OCI-M2 (cell line): ENCODE results near the gene SVOP.
"Not testable (repeated sequence)": the region's sequence is repeated elsewhere in the genome, so short reads cannot be mapped to it uniquely, and the experiment has no call there.

Experiments
- DNase-seq: peaks from one replicate; lab custom pipeline; 2025; ENCODE audit not compliant: unreplicated experiment; lab: John Stamatoyannopoulos, UW

SVOP gene, protein sequence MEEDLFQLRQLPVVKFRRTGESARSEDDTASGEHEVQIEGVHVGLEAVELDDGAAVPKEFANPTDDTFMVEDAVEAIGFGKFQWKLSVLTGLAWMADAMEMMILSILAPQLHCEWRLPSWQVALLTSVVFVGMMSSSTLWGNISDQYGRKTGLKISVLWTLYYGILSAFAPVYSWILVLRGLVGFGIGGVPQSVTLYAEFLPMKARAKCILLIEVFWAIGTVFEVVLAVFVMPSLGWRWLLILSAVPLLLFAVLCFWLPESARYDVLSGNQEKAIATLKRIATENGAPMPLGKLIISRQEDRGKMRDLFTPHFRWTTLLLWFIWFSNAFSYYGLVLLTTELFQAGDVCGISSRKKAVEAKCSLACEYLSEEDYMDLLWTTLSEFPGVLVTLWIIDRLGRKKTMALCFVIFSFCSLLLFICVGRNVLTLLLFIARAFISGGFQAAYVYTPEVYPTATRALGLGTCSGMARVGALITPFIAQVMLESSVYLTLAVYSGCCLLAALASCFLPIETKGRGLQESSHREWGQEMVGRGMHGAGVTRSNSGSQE

DNA sequence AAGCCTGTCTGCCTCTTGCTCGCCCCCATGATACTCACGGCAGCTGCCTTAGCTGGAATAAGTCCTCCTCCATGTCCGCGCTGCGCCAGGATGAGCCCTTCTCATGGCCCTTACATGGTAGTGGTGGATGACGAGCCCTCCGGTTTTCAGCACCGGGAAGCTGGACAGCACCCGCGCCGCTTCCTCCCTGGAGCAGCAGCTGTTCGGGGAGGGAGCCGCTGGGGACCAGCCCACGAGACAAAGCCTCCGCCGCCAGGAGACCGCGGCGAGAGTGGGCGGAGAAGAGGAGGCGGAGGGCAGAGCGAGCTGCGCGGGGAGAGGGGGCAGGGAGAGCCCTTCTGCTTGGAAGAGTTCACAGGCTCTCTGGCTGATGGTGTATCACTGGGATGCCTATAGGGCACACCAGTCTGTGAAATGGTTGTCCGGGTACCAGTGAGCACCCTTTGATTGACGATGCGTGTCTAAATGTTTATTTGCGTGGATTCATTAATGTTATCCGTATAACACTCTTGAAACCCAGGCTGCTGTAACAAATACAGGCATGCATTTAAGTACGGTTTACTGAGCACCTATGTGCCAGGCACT lies at the start of gene SVOP:
Gene SVOP (minus strand): TSS at position 273 of the 585 bp plus-strand sequence. CDS start 200 bp downstream, at position 73.
- peak; percentile 17 for DNase-seq

DNA sequence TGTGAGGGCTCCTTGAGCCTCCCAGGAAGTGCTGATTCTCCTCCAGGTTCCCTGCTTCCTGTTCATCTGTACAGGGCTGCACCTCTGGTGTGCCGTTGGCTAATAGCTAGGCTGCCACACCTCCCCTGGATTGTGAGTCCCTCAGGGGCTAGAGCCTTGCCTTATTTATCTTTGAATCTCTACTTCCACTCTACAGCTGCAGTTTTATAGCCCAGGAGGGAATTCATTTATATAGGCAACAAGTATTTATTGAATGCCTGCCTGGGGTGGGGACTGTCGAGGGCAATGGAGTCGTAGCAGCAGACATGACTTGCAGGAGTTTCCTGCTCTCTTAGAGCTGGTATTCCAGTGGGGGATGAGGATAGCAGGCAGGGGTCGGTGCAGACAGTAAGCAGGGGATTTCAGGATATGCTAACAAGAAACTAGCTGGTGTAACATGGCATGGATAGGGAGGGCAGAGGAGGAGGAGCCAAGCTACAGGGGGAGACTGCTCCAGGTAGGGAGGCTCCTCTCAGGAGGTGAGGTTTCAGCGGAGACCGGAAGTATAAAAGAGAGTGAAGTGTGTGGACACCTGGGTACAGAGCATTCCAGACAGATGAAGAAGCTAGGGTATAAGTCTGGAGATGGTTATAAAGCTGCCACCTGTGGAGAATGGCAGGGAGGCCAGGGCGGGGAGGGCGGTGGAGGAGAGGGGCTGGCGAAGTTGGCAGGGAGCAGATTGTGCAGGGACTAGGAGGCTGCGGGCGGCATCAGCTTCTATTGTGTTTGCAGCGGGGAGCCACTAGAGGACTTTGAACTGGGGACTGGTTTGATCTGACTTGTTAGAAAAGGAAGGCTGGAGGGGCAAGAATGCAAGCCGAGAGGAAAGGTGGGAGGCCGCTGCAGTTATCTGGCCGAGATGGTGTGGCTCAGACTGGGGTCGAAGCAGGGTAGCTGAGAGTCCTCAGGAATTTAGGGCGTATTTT lies 48.7 kb upstream of the SVOP start:
- no peak for DNase-seq

DNA sequence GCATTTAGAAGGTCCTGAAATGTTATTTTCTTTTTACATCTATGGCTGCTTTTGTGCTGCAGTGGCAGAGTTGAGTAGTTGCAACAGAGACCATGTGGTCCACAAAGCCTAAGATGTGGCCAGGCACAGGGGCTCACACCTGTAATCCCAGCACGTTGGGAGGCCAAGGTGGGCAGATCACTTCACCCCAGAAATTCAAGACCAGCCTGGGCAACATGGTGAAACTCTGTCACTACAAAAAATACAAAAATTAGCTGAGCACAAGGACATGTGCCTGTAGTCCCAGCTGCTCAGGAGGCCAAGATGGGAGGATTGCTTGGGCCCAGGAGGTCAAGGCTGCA lies 45.0 kb upstream of the SVOP start:
- DNase-seq: no peak

DNA sequence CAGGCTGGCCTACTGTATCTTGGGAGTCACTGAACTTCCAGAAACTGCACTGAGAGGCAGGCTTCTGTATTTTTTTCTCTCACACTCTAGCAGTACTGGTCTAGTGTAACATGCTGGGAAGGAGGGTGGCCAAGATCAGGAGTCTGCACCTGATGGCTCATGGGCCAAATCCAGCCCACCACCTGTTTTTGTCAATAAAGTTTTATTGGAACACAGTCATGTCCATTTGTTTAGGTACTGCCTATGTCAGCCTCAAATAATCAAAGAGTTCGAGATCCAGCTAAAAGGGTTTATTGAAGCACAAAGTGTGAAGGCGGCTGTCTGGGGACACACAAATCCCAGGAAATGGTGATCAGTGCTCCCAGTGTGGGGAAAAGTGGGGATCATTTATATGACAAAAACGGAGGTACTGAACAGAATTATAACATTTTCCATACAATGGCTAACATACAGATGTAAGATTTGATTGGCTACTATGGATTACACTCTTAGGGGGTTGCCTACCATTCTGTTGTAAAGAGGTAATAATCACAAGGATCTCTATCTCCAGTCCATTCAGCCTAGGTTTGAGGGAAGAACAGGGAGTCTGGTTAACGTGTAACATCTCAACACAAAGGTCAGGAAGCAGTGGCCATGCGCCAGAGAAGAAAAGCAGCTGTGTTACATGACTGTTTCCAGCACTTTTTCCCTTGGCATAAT lies 44.4 kb upstream of the SVOP start:
- DNase-seq: no peak

DNA sequence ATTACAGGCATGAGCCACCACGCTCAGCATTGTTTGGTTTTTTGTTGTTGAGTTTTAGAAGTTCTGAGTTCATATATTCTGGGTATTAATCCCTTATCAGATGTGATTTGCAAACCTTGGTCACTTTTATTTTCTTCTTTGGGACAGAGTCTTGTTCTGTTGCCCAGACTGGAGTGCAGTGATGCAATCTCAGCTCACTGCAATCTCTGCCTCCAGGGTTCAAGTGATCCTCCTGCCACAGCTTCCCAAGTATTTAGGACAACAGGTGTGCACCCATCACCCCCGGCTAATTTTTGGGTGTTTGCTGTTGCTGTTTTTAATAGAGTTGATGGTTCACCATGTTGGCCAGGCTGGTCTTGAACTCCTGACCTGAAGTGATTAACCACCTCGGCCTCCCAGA lies 43.3 kb upstream of the SVOP start:
- no peak for DNase-seq

DNA sequence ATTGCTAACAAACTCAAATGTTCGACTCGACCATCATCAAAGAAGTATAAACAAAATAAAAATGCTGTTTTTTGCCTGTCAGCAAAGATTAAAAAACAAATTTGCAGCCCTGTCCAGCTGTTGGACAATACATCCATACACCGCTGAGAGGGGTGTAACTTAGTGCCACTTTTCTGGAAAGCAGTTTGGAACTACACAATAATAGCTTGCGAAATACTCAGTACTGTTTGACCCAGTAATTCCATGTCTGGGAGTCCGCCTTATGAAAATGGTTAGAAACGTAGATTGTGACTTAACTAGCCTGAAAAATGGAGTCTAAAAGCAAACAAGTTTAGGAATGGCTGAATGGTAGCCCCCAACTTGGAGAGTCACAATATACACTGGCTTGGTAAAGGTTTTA lies 37.9 kb upstream of the SVOP start:
- DNase-seq: no peak

DNA sequence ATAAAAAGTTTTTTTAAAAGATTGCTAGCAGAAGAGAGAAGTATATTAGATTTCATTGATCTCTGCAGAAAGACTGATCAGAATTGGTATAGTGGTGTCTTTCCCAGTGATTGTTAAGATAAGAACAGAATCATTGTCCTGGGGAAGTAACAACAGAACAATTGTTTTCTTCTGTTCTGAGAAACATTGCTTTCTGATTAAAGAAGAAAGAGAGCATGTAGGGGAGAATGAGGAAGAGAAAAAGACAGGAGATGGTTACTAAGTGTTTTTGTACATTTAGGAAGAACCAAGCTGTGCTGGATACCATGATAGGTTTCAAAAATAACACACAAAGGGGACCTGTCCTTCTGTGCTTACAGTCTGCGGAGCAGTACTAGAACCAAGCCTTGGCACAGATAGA lies 36.5 kb upstream of the SVOP start:
- DNase-seq: no peak

DNA sequence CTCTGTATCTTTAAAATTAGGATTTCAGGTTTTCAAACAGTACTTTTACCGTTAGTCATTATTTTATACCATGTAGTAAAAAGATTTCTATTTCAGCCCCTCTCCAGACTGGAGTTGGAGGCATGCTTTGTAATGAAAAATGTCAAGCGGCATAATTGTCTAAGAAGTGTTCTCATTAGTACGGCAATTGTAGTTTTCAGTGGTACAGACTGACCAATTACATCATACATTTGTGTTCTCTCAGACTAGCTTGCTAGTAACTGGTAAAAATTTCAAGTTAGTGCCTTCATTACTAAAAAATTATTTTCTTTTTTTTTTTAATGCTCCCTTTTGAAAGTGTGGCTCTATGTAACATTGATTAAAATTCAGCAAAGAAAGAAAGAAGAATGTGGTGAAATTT lies 36.0 kb upstream of the SVOP start:
- no peak for DNase-seq

DNA sequence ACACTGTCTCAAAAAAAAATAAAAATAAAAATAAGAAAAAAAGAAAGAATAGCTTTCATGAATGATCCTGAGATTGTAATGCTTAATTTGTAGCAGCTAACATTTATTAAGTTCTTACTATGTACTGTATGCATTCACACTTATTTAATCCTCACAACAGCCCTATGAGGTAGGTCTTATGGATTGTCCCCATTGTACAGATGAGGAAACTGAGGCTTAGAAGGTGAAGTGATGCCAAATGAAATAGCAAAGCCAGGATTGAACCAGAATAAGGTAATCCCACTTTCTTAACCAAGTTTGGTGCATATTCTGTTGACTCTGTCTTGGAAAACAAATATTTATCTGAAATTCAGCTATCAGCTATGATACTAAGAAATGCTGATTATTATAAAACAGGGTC lies 33.7 kb upstream of the SVOP start:
- DNase-seq: no peak

DNA sequence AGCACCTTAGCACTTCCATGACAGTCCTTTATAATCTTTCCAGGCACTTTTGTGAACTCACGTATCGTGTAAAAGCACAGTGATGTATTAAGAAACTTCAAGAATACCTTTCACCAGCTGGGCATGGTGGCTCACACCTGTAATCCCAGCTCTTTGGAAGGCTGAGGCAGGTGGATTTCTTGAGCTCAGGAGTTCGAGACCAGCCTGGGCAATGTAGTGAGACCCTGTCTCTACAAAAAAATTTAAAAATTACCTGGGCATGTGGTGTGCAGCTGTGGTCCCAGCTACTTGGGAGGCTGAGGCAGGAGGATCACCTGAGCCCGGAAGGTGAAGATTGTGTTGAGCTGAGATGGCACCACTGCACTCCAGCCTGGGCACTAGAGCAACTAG lies 33.3 kb upstream of the SVOP start:
- DNase-seq: not testable (repeated sequence)

DNA sequence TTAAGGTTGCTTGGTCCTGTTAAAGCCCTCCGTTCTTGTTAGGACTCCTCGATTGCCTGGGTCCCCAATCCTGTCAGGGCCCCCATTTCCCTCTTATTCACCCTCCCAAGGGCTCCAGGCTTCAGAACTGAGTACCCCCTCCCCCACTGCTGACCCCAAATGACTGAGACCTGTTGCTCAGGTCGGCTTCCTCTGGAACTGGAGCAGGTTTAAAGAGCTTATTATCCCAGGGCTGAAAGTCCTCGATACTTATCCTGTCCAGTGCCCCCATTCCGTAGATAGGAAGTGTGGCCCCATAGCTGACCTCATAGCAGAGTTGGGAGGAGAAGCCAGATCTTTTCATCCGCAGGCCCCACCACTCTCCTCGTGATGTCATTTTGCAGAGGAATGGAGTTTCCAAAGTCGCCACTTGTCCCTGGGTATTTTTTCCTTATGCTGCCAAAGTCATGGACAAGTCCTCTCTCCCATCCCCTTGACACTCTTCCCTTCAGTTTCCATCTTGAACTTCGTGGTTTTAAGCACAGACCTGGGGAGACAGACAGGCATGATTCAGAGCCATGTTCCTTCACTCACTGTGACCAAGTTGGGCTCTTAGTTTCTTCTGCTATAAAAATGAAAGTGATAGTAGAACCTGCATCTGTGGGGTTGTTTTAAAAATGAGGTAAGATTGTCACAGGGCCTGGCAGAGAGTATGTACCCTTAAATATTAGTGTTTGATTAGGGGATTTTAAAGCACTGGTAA lies 32.7 kb upstream of the SVOP start:
- no peak for DNase-seq

DNA sequence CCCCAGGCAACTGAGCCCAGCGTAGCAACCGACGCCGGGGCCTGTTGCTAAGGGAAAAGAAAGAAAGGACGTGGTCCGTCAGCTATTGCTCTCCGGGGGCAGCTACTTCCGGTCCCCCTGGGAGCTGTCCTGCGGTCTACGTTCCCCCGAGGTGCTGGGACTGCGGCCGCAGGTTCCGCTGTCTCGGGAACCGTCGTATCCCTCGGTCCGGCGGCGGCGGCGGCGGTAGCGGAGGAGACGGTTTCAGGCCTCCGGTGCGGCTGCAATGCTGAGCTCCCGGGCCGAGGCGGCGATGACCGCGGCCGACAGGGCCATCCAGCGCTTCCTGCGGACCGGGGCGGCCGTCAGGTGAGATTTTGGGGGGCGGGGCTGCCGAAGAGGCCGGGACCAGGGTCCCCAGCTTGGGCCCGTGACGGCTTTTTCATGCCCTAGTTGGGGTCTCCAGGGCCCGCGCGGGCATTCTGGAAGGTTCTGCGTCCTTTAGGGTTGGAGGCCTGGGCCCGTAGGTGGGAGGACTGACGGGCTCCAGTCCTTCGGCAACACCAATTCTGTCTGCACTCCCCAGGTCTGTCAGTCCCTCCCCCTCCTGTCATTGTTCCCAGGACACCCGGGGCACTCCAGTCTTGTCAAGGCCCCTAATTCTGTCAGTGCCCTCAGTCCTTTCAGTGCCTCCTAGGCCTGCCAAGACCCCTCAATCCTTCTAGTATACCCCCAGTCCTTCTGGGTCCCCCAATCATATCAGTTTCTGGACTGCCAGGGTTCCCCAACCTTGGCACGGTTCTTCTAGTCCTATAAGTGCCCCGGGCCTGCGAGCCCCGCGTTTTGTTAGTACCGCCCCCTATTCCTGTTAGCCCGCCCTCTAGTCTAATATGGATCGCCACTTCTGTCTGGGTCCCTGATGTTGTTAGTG lies 31.8 kb upstream of the SVOP start, which contains the start of gene USP30:
Gene USP30 (plus strand): TSS at position 163 of the 910 bp plus-strand sequence. CDS start 103 bp downstream, at position 266.
- peak; percentile 24 for DNase-seq

DNA sequence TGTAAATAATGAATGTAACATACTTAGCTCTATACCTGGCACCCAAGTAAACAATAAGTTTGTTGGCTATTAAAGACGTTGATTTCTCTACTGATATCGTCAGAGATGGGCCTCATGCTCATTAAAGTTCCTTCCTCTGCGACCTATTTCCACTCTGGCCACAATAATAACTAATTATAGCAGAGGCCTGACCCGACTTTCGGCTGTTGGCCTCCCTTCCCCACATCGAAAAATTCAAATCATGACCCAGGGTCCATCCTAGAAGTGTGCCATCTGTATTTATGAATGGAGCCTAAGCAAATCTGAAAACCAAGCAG lies 31.2 kb upstream of the SVOP start:
- DNase-seq: no peak

DNA sequence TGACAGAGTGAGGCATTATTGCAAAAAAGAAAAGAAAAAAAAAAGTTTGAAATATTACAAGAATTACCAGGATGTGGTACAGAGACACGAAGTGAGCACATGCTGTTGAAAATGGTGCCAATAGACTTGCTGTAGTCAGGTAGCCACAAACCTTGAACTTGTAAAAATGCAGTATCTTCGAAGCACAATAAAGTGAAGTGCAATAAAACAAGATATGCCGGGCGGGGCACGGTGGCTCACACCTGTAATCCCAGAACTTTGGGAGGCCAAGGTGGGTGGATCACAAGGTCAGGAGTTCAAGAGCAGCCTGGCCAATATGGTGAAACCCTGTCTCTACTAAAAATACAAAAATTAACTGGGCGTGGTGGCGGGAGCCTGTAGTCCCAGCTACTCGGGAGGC lies 28.9 kb upstream of the SVOP start:
- not testable (repeated sequence) for DNase-seq

DNA sequence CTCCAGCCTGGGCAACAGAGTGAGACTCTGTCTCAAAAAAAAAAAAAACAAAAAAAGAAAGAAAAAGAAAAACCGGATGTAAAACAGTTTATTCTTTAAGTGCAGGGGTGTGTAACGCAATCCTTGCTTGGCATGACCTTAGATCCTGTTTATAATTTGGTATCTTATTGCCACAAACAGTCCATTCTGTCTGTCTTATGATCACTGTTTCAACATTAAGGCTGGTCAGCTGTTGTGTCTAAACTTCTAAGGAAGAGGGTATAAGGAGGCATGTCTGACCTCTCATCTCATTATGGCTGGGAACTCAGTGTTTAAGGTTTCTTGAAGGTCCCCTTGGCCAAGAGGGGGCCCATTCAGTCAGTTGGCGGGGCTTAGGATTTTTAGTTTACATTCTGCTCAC lies 27.8 kb upstream of the SVOP start:
- DNase-seq: not testable (repeated sequence)

DNA sequence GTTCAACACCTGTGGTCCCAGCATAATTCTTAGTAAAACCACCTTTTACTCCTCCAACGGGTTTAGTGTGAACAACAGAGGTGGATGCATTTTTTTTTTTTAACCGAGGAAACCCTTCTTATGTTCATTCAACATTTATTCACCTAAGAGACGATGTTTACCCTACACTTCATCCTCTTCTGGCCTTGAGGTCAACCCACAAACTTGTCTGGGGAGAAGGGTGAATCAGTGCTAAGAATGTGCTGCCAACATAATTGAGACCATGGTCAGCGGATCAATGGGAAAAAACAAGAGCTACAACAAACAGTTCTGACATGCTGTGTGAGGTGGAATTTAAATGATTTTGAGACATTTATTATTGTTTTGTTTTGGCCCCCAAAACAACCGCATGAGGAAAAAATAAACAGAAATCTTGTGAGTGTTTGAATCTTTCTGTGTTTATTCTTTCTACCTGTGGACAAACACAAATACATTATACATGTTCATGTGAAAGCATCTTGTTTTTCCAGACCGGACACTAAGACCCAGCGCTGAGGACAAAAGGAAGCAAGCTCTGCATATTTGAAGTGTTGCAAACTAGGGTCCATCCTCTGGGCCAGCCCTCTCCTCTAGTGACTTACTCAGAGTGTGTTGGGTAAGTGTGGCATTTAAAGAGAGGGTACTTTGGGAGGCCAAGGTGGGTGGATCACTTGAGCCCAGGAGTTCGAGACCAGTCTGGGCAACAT lies 26.4 kb upstream of the SVOP start:
- DNase-seq: no peak

DNA sequence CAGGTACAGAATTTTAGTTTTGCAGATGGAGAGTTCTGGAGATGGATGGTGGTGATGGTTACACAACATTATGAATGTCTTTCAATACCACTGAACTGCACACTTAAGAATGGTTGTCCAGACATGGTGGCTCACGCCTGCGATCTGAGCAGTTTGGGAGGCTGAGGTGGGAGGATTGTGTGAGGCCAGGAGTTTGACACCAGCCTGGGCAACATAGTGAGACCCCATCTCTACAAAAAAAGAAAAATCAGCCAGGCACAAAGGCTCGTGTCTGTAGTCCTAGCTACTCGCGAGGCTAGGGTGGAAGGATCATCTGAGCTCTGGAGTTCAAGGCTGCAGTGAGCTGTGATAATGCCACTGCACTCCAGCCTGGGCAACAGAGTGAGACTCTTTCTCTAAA lies 23.4 kb upstream of the SVOP start:
- no peak for DNase-seq

DNA sequence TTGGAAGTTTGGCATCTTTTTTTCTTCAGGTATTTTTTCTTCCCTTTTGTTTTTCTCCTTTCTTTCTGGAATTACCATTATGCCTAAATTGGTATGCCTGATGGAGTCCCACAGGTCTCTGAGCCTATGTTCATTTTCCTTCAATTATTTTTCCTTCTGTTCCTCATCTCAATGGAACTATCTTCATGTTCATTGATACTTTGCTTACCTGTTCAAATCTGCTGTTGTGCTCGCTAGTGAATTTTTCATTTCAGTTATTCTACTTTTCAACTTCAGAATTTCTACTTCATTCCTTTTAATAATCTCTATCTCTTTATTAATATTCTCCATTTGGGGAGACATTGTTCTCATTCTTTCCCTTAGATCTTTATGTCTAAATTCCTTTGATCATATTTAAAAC lies 16.1 kb upstream of the SVOP start:
- no peak for DNase-seq
